Chondrocyte (in vitro differentiated cells): ENCODE results near the gene TBRG1. TPM values are rescaled to one million over a fixed set of nuclear protein-coding genes. Genes with fewer than 3 reads are reported as not detected.
A peak's percentile ranks its signal among the peaks of the same experiment; 100 is the strongest.

ENCODE experiments used
- DNase-seq: peaks from one replicate; pipeline ENCODE4 v3.0.0; 2021; ENCODE audit warnings: mixed read lengths, low spot score
- H3K27ac Mint-ChIP-seq: one replicate; pipeline ENCODE4 v1.8.0; 2021; ENCODE audit warnings: mild to moderate bottlenecking, moderate library complexity, mixed read lengths; ENCODE audit not compliant: unreplicated experiment
- H3K27me3 Mint-ChIP-seq: 2 replicates; pipeline ENCODE4 v1.8.0; 2021; ENCODE audit warnings: low read depth, mixed read lengths
- H3K36me3 Mint-ChIP-seq: 2 replicates; pipeline ENCODE4 v1.8.0; 2021; ENCODE audit warnings: low read depth, mixed read lengths
- H3K4me1 Mint-ChIP-seq: 2 replicates; pipeline ENCODE4 v1.8.0; 2021; ENCODE audit warnings: low read depth, mild to moderate bottlenecking, mixed read lengths
- H3K4me3 Mint-ChIP-seq: one replicate; pipeline ENCODE4 v1.8.0; 2021; ENCODE audit warnings: mild to moderate bottlenecking, moderate library complexity, mixed read lengths; ENCODE audit not compliant: unreplicated experiment
- H3K9me3 Mint-ChIP-seq: 2 replicates; pipeline ENCODE4 v1.8.0; 2021; ENCODE audit warnings: low read depth, mixed read lengths
- CTCF ChIP-seq: fragments of 200-600 bp; sonication (generic); IDR thresholded peaks from 2 replicates; pipeline ENCODE4 v1.5.0; 2021; ENCODE audit warnings: antibody characterized with exemption, mild to moderate bottlenecking, moderate library complexity
- total RNA-seq: library from RNA; stranded (reverse); gene quantifications from 3 replicates; pipeline ENCODE4 v1.2.1, GENCODE V29; 2021

TBRG1 gene
- total RNA-seq, 1 donor from 2014 or later, result 30.0 TPM

DNA sequence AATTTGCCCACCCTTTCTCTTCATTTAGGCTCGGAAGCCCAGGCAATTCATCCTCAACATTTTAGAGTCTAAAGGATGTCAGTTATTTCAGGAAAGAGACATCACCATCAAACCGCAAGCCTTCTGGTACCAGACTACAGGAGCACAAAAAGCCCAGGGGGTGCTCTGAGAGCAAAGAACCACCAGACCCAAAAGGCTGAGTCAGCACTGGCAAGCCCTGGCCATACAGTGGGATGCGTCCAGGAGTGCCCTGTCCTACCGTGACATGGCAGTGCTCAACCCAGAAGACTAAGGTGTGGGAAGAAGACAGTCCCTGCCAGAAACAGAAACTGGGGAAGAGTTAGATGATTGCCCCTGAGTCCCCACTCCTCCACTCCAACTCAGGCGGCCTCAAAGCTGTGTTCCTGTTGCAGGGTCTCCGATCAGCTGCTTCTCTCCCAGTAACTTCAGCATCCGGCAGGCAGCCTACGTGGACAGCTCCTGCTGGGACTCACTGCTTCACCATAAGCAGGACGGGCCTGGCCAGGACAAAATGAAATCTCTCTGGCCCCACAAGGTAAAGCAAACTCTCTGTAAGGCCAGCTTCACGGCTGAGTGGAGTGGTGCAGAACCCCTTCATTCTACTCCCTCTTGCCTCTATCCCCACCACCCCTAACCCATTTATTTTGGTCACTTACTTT, 10.0 kb upstream of the TBRG1 start:
- no peak for DNase-seq
- H3K9me3 Mint-ChIP-seq, result no peaks in the 10 kb centered on the region
- no peak for TF ChIP-seq CTCF
- peaks cover 18% of the 10 kb centered on the region for H3K27me3 Mint-ChIP-seq
- no peak overlapping the region for H3K4me3 Mint-ChIP-seq
- no peaks in the 10 kb centered on the region for H3K4me1 Mint-ChIP-seq
- H3K36me3 Mint-ChIP-seq, result no peaks in the 10 kb centered on the region
- no peak overlapping the region for H3K27ac Mint-ChIP-seq

DNA sequence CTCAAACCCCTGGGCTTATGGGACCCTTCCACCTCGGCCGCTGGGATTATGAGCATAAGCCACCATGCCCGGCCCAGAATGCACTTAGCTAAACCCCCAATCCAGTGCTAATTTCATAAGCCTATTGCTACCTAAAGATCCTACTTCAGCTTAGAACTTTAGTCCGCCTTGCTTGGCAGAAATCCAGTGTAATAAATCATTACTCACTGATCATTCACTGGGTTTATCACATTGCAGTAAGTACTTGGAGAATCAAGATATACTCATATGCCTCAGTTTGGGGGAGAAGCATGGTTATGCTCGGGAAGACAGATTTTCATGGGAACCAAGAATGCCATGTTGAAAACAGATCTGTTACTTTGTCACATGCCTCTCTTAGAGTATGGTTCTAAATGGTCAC, 3.8 kb upstream of the TBRG1 start:
- peaks cover 25% of the 10 kb centered on the region for H3K27me3 Mint-ChIP-seq
- TF ChIP-seq CTCF, result no peak
- no peak for DNase-seq
- no peaks in the 10 kb centered on the region for H3K9me3 Mint-ChIP-seq
- no peaks in the 10 kb centered on the region for H3K36me3 Mint-ChIP-seq
- no peak overlapping the region for H3K27ac Mint-ChIP-seq
- H3K4me3 Mint-ChIP-seq, result no peak overlapping the region
- H3K4me1 Mint-ChIP-seq, result peaks cover 14% of the 10 kb centered on the region

DNA sequence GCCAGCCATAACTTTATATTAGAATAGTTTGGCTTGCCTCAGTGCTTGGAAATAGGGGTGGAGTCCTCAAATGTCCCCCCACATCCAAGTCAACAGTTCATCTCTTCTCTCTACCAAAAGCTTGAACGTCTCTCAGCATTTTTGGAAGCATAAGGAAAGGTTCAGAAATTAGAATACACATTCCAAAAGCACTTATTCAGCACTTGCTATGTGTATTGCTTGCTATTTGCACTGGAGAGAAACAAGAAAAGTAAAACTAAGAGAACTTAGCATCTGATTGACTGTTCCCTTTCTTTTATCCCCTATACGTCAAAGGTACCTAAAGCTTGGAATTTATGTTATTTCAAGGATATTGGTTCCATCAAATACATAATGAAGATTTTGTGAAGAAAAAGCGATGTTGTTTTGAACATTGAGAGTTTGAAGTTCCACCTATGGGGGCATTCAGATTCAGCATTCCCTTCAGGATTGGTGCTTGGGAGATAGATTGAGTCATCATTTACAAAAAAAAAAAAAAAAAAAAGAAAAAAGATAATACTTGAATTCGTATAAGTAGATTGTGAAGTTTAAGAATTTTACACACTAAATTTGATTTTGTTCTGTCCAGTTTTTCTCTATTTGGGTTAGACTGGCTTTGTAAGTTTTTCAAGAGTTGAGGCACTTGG, 1.3 kb downstream of the TBRG1 start:
- Mint-ChIP-seq H3K36me3 (peaks cover 12% of the 10 kb centered on the region), H3K9me3 (no peaks in the 10 kb centered on the region), H3K4me3 (peak overlapping the region; percentile 96), H3K27me3 (peaks cover 14% of the 10 kb centered on the region), H3K4me1 (peaks cover 24% of the 10 kb centered on the region), H3K27ac (peak overlapping the region; percentile 99)
- no peak for DNase-seq
- TF ChIP-seq CTCF, result no peak

GRCh38 chr11:124625504-124626168, 3.0 kb downstream of the TBRG1 start:
- H3K27me3 Mint-ChIP-seq, result peaks cover 3% of the 10 kb centered on the region
- no peak for DNase-seq
- no peaks in the 10 kb centered on the region for H3K9me3 Mint-ChIP-seq
- TF ChIP-seq CTCF, result no peak
- no peak overlapping the region for H3K4me3 Mint-ChIP-seq
- H3K27ac Mint-ChIP-seq, result peak overlapping the region; percentile 29
- peaks cover 17% of the 10 kb centered on the region for H3K36me3 Mint-ChIP-seq
- peaks cover 24% of the 10 kb centered on the region for H3K4me1 Mint-ChIP-seq

DNA sequence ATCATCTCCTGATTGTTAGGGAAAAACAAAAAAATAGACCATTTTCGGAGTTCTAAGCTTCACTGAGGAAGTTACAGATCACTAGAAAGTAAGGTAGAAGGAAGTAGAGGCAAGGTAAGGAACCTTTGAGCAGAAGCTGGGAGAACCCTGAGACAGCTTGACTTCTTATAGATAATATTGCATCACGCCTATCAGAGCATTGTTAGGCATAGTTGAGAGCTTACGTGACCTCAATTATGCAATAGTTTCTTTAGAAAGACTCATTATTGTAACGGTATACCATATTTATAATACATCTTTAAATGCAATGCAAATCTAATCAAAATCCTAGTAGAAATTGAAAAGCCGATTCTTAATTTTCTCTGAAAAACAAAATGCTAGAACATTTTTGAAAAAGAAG, 4.9 kb downstream of the TBRG1 start:
- Mint-ChIP-seq H3K4me3 (no peak overlapping the region), H3K27me3 (no peaks in the 10 kb centered on the region), H3K4me1 (peaks cover 17% of the 10 kb centered on the region), H3K36me3 (peaks cover 31% of the 10 kb centered on the region), H3K27ac (no peak overlapping the region), H3K9me3 (no peaks in the 10 kb centered on the region)
- no peak for DNase-seq
- TF ChIP-seq CTCF, result no peak
